Measurements from ENCODE around the gene ACP2.

ACP2 gene

GRCh38 chr11:47268448-47269001 is 19.9 kb upstream of the ACP2 start:
- no peak for DNase-seq

- DNase-seq, result no peak
These were observed 19.3 kb upstream of the ACP2 start for GRCh38 chr11:47267876-47268275.

GRCh38 chr11:47264521-47264920 is 15.9 kb upstream of the ACP2 start:
- no peak for DNase-seq

DNA sequence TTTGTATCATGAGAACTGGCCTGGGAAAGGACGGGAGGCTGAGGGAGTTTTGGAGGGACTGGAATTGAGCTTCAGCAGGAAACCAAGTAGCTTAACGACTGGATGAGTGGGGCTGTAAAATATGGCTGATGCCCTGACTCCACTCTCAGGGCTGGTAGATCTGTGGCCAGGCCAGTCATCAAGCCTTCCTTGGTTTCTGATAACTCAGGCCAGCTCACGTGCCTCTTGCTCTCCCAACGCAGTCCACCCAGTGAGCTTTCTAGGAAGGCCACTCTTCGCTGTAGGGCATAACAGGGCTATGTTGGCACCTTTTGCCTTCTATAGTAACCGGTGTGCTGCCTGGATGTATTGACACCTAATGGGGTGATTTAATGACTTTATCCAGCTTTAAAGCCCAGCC is 15.5 kb upstream of the ACP2 start:
- DNase-seq, result no peak

- DNase-seq, result no peak
These were observed 12.7 kb upstream of the ACP2 start for GRCh38 chr11:47261291-47261800.

- DNase-seq, result no peak
These were observed 11.8 kb upstream of the ACP2 start for GRCh38 chr11:47260366-47260765.

DNA sequence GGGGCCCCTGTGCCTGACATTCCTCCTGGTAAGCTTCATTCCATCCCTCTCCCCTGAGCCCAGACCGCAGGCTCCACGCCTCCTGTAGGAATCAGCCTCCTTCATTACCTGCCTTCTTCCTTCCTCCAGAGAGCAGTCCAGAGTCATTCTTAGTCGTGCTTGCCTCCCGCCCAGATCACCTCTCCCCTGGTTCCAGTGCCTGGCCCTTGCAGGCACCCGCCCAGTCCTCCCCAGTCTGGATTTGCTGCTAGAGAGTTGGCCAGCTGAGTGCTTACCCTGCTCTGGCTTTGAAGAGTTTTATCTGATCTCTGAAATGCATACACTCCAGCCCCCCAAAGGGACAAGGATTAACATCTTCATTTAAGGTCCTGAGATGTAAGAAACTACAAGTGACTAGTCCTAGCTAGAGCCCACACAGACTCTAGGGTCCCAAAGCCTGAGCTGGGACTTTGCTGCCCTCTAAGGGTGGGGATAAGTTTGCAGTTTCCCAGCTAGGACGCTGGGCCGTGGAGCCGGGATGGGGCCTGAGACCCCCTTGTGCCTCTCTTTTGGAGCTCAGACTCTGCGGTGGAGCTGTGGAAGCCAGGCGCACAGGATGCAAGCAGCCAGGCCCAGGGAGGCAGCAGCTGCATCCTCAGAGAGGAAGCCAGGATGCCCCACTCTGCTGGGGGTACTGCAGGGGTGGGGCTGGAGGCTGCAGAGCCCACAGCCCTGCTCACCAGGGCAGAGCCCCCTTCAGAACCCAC is 10.8 kb upstream of the ACP2 start:
- DNase-seq, result peak; percentile 42

GRCh38 chr11:47258317-47258902 is 9.8 kb upstream of the ACP2 start:
- no peak for DNase-seq

GRCh38 chr11:47257517-47258316 is 9.1 kb upstream of the ACP2 start, which contains the start of gene NR1H3:
Gene NR1H3 (plus strand): TSS chr11:47257996. CDS start chr11:47259217, 1,221 bp downstream.
- DNase-seq, result no peak

GRCh38 chr11:47257177-47257516 is 8.5 kb upstream of the ACP2 start:
- no peak for DNase-seq

DNA sequence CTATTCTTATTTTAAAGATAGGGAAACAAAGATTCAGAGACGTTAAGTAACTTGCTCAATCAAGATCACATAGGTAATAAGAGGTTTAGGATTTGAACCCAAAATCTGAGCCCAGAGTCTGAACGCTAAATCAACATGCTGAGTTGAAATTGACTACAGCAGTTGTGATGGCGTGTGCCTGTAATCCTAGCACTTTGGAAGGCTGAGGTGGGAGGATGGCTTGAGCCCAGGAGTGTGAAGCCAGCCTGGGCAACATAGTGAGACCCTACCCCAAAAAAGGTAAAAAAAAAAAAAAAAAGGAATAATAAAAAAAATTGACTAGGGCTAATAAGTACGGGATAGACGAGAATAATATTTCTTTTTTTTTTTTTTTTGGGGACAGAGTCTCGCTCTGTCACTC is 7.8 kb upstream of the ACP2 start:
- DNase-seq, result no peak

DNA sequence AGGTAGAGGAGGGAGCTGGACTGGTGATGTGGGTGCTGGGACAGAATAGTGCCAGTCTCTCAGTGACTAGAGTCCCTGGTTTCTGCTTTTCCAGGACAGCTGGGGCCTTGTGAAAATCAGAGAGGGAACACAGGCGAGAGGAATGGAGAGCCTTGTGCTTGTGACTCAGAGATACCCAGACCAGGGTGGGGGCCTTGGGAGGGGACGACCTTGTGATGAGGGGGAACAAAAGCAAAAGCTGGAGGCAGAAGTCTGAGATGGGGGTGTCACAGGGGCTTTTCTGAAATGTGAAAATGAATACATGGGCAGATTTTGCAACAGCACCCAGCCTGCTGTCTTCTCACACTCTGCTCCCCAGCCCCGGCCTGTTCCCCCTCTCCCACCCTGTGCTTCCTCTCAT is 5.8 kb upstream of the ACP2 start:
- DNase-seq, result no peak

DNA sequence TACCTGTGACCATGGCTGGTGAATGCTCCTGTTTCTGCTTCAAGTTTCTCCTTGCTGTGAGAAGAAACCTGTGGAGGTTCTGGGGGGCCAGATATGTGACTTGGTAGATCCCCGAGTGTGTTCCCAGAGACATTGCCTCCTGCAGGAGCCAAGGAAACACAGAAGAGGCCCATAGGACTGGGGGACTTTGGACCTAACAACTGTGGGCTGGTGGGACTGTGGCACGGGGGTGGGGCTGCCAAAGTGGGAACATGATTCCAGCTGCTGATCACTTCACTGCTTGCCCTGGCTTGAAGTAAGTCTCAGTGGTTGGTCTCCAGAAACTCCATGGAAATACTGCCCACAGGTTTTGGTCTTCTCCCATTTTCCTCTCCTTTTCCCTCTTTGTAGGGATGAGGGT is 5.0 kb upstream of the ACP2 start:
- no peak for DNase-seq

GRCh38 chr11:47251751-47252150 is 3.1 kb upstream of the ACP2 start:
- no peak for DNase-seq

DNA sequence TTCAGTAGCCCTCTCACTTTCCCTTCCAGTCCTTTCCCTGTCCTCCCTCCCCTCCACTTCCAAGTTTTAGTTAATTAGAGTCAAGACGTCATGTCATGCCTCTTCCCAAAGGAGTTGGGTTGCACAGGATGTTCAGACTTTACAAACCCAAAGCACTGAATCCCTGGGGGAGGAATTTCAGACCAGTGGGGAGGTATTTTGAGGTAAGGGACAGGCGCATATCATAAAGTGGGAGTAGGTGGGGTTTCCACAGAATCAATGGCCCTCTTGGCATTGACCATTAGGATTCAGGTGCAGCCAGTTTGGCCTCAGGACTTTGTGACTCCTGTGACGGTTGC is 733 bp upstream of the ACP2 start:
- no peak for DNase-seq

DNA sequence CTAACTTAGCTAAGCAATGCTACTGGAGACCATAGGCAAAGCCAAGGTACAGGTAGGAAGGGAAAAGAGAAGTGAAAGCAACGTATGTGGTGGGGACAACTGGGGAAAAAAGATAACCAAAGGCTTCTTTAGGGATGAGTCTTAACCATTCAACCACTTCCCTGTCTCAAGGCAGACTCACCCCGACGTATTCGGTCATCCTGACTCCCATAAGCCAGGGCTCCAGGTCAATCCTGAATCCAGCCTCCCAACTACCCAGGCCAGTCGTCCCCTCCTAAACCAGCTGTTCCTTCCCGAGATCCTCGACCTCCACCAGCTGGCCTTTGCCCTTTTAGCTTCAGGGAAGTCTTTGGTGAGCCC is 330 bp downstream of the ACP2 start:
- no peak for DNase-seq

GRCh38 chr11:47247502-47247901 is 1.1 kb downstream of the ACP2 start:
- DNase-seq, result no peak

DNA sequence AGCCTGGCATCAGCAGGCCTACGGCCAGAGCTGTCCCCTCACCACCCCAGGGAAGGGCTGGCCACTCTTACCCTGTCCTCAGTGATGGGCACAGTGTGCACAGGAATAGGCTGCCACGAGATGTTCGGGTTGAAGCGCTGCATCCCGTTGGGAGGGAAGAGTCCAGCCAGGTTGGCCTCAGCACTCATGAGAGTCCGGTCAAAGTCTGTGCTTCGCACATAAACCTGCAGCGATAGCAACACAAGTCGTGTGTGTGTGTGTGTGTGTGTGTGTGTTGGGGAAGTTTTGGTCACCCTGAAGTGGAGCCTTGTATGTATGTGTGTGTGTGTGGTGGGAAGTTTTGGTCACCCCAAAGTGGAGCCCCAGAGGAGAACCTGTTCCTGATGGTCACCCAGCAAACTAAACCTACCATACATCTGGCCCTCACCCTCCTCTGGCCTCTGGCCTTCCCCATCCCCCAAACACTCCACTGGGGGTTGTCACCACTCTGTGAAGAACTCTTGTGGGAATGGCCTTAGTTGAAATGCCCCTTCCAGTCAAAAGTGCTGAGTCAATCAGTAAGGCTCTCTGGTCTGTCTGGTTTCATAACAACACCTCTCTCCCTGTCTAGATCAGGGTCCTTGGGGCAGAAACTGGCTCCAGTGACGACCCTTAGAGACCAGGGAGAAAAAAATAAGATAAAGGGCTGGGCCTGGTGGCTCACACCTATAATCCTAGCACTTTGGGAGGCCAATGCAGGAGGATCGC is 2.8 kb downstream of the ACP2 start:
- DNase-seq, result no peak

DNA sequence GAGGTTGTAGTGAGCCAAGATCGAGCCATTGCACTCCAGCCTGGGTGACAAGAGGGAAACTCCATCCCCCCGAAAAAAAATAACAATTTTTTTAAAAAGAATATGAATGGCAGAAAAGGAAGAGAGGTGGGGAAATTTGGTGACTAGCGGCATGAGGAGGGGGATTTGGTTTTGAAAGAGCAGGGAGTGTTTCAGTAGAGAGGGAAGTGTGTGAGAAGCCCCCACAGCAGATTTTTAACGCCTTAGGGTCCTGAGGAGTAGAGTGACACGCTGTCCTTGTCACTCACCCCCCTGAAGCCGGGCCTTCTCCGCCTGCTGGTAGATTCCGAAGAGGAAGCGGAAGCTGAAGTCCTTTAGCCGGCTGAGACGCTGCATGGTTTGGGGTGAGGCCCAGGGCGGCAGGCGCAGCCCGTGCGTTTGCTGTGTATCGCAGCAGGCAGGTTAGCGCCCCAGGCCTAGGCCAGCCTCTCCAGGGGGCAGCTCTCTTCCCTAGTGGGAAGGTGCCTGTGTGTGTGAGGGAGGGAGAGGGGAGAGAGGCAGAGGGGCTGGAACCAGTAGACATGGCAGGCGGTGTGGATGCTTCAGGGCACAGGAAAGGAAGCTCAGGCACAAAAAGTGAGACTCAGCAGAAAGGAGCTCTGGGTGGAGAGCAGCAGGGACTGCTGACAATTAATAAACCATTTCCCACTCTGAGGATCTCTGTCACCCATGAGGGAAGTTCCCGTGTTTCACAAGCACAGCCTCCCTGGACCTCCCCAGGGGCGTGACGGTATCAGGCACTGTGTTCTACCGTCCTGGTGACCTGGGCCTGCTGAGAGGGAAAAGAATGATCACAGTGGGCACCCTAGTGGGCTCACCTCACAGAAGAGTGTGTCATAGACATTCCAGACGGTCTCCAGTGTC is 3.9 kb downstream of the ACP2 start:
- DNase-seq, result no peak

GRCh38 chr11:47243454-47243853 is 5.2 kb downstream of the ACP2 start:
- no peak for DNase-seq

GRCh38 chr11:47242596-47243192 is 5.9 kb downstream of the ACP2 start:
- DNase-seq, result no peak
